SK-N-SH (cell line): ENCODE results near the gene QSOX1. TPM values are rescaled to one million over a fixed set of nuclear protein-coding genes. Genes with fewer than 3 reads are reported as not detected.

Experiments used
- CTCF ChIA-PET: fragments of 300-600, 350-600 bp; formaldehyde crosslinking; extraction: SDS; loops from one replicate; lab custom pipeline; 2021; lab: Yijun Ruan, JAX
- POLR2A ChIA-PET: fragments of 350-600 bp; sonication (Branson Sonifier 250); formaldehyde crosslinking; extraction: SDS; loops from one replicate; lab custom pipeline; 2020; ENCODE audit warnings: antibody characterized with exemption, inconsistent platforms; lab: Yijun Ruan, JAX
- DNase-seq: peaks from one replicate; pipeline ENCODE4 v3.0.0; 2012
- H2AFZ ChIP-seq: fragments of 200-600 bp; sonication (generic); 2 replicates; pipeline ENCODE4 v1.8.1; 2016; ENCODE audit warnings: antibody characterized with exemption, mild to moderate bottlenecking, low read depth
- H3F3A ChIP-seq: fragments of 200-600 bp; sonication (generic); replicated peaks from 2 replicates; pipeline ENCODE3; 2016; ENCODE audit warnings: antibody characterized with exemption, mild to moderate bottlenecking; ENCODE audit not compliant: insufficient read depth
- H3K27ac ChIP-seq, 2 experiments: fragments of 200-500 bp in 1 of 2; fragments of 200-600 bp in 1 of 2; sonication (Bioruptor generic) in 1 of 2; sonication (generic), shearing (Covaris generic) in 1 of 2; 2 replicates each; pipeline versions ENCODE4 v1.5.1 to v1.6.1; 2014 to 2016; ENCODE audit warnings: low read depth in 2 of 2, inconsistent platforms in 1 of 2, low read length in 1 of 2, mild to moderate bottlenecking in 1 of 2, mixed read lengths in 1 of 2
- H3K27me3 ChIP-seq: fragments of 200-600 bp; sonication (generic), shearing (Covaris generic); 2 replicates; pipeline ENCODE4 v1.6.1; 2016; ENCODE audit warnings: mixed run types; ENCODE audit not compliant: insufficient read depth
- H3K36me3 ChIP-seq, 2 experiments: fragments of 200-500 bp in 1 of 2; fragments of 200-600 bp in 1 of 2; sonication (Bioruptor generic) in 1 of 2; sonication (generic) in 1 of 2; replicated peaks in 1 of 2; 2 replicates each; pipeline versions ENCODE3 to v1.5.1; 2014 to 2016; ENCODE audit warnings: low read length in 1 of 2, mild to moderate bottlenecking in 1 of 2; ENCODE audit not compliant: insufficient read depth in 2 of 2, control insufficient read depth in 1 of 2
- H3K4me1 ChIP-seq, 2 experiments: fragments of 200-500 bp in 1 of 2; fragments of 200-600 bp in 1 of 2; sonication (Bioruptor generic) in 1 of 2; sonication (generic), shearing (Covaris generic) in 1 of 2; 2 replicates each; pipeline versions ENCODE4 v1.5.1 to v1.6.1; 2014 to 2016; ENCODE audit warnings: low read depth in 1 of 2, low read length in 1 of 2, mixed run types in 1 of 2; ENCODE audit not compliant: insufficient read depth in 2 of 2, control insufficient read depth in 1 of 2
- H3K4me2 ChIP-seq: fragments of 200-600 bp; sonication (generic), shearing (Covaris generic); 2 replicates; pipeline ENCODE4 v1.6.1; 2017; ENCODE audit warnings: mixed run types
- H3K4me3 ChIP-seq, 2 experiments: fragments of 200-500 bp in 1 of 2; fragments of 200-600 bp in 1 of 2; sonication (Bioruptor generic) in 1 of 2; sonication (generic), shearing (Covaris generic) in 1 of 2; 2 replicates each; pipeline versions ENCODE4 v1.5.1 to v1.8.1; 2014 to 2016; ENCODE audit warnings: low read depth in 2 of 2, inconsistent platforms in 1 of 2, low read length in 1 of 2, mild to moderate bottlenecking in 1 of 2, mixed read lengths in 1 of 2, moderate library complexity in 1 of 2
- H3K79me2 ChIP-seq: fragments of 200-600 bp; sonication (generic); 2 replicates; pipeline ENCODE4 v1.8.1; 2017; ENCODE audit warnings: mild to moderate bottlenecking; ENCODE audit not compliant: insufficient read depth
- H3K9ac ChIP-seq: fragments of 200-600 bp; sonication (generic); 2 replicates; pipeline ENCODE4 v1.6.1; 2017; ENCODE audit warnings: mixed run types
- H3K9me2 ChIP-seq: fragments of 200-600 bp; sonication (generic); 2 replicates; pipeline ENCODE4 v1.6.1; 2017; ENCODE audit warnings: mixed run types
- H3K9me3 ChIP-seq: fragments of 200-600 bp; sonication (generic); 2 replicates; pipeline ENCODE4 v1.6.1; 2017; ENCODE audit warnings: mixed run types, mild to moderate bottlenecking, moderate library complexity
- H4K20me1 ChIP-seq: fragments of 200-600 bp; sonication (generic); 2 replicates; pipeline ENCODE4 v1.6.1; 2017; ENCODE audit warnings: mild to moderate bottlenecking, mixed run types; ENCODE audit not compliant: insufficient read depth
- EP300 ChIP-seq, 2 experiments: IDR thresholded peaks; 2 replicates each; pipeline versions ENCODE4 v1.4.0 to v1.6.1; 2012; ENCODE audit warnings: borderline replicate concordance in 1 of 2, low read depth in 1 of 2, low read length in 1 of 2
- EZH2phosphoT487 ChIP-seq: fragments of 200-600 bp; sonication (generic); IDR thresholded peaks from 2 replicates; pipeline ENCODE4 v1.6.1; 2017; ENCODE audit warnings: low read depth, mixed run types, mild to moderate bottlenecking, antibody characterized with exemption, moderate library complexity, borderline replicate concordance
- GATA2 ChIP-seq: sonication (generic); formaldehyde crosslinking; IDR thresholded peaks from 2 replicates; pipeline ENCODE4 v1.5.0; 2020; ENCODE audit warnings: mild to moderate bottlenecking, missing genetic modification reagents
- JUND ChIP-seq: IDR thresholded peaks from 2 replicates; pipeline ENCODE4 v1.4.0; 2012
- MXI1 ChIP-seq: IDR thresholded peaks from 2 replicates; pipeline ENCODE4 v1.6.1; 2012; ENCODE audit warnings: mild to moderate bottlenecking, low read depth, low read length, improper control_type of control experiment
- POLR2AphosphoS5 ChIP-seq: IDR thresholded peaks from 2 replicates; pipeline ENCODE4 v1.6.1; 2012; ENCODE audit warnings: low read depth, low read length
- RAD21 ChIP-seq: IDR thresholded peaks from 2 replicates; pipeline ENCODE4 v1.6.1; 2012; ENCODE audit warnings: mild to moderate bottlenecking, low read length
- SIN3A ChIP-seq: IDR thresholded peaks from 2 replicates; pipeline ENCODE4 v1.6.1; 2012; ENCODE audit warnings: low read depth, mild to moderate bottlenecking, low read length, moderate library complexity, borderline replicate concordance
- SMC3 ChIP-seq: IDR thresholded peaks from 2 replicates; pipeline ENCODE4 v1.6.1; 2012; ENCODE audit warnings: low read depth, low read length, improper control_type of control experiment
- TAF1 ChIP-seq: IDR thresholded peaks from 2 replicates; pipeline ENCODE4 v1.6.1; 2012; ENCODE audit warnings: low read depth, mild to moderate bottlenecking, low read length, moderate library complexity, borderline replicate concordance
- TEAD4 ChIP-seq: IDR thresholded peaks from 2 replicates; pipeline ENCODE4 v1.4.0; 2012; ENCODE audit warnings: mild to moderate bottlenecking, borderline replicate concordance; ENCODE audit not compliant: insufficient read depth
- YY1 ChIP-seq: IDR thresholded peaks from 2 replicates; pipeline ENCODE4 v1.4.0; 2012; ENCODE audit warnings: low read depth, mild to moderate bottlenecking
- WGBS: methylation state at CpG from one replicate; pipeline ENCODE4 v1.1.6; 2017; ENCODE audit warnings: low lambda C conversion rate; 5-methylcytosine and 5-hydroxymethylcytosine counted together
- polyA plus RNA-seq, 3 experiments: library from polyadenylated mRNA; depleted of rRNA; stranded (reverse); fragments of >200 nt; gene quantifications; 2 replicates each; pipeline ENCODE4 v1.2.3, GENCODE V29; 2012
- TF ChIP-seq, protein P1 (sequence below): IDR thresholded peaks from 2 replicates; pipeline ENCODE4 v1.6.1; 2012; ENCODE audit warnings: mild to moderate bottlenecking, low read depth, low read length, moderate library complexity
- TF ChIP-seq, protein P2 (sequence below): fragments of 150-350 bp; IDR thresholded peaks from 2 replicates; pipeline ENCODE4 v1.6.1; 2016; ENCODE audit warnings: mild to moderate bottlenecking, low read depth, low read length
- TF ChIP-seq, protein P3 (sequence below): fragments of 150-350 bp; IDR thresholded peaks from 2 replicates; pipeline ENCODE4 v1.6.1; 2017; ENCODE audit warnings: antibody characterized with exemption, low read length, low read depth, borderline replicate concordance

QSOX1 gene
- polyA plus RNA-seq, 1 of the 3 experiments (the other 2 are of a cell fraction), result 359 TPM

DNA sequence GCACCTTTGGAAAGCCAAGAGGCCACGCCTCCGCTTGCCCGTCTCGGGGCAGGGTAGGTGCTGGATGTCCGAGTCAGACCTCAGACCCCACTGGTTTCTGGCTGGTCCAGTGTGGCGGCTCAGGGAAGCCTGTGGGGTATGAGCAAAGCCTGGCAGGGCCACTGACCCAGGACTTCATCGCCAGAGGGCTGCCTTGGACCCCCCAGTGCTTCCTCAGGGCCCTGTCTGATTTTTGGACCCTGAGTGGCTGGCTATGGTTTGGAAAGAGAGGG, 95.8 kb downstream of the QSOX1 start:
- Histone ChIP-seq H3K36me3 (no peaks in the 10 kb centered on the region), H3K79me2 (no peaks in the 10 kb centered on the region), H3K9me2 (no peaks in the 10 kb centered on the region), H3K4me1 (peaks cover 0 to 2% of the 10 kb centered on the region in 2 experiments; a peak in 1 of 4 replicates), H4K20me1 (no peaks in the 10 kb centered on the region), H3K4me3 (no peak overlapping the region), H2AFZ (no peak overlapping the region), H3F3A (no peaks in the 10 kb centered on the region), H3K4me2 (no peak overlapping the region), H3K9ac (no peak overlapping the region)
- CTCF ChIA-PET, result interaction anchor here (1.7 to 1.9 kb wide), 2 partner anchors 12 to 227 kb away, joined by 7 to 8 read pairs; no protein-coding TSS in a partner anchor
- POLR2A ChIA-PET, result no interaction called here
- TF ChIP-seq, protein P1, sequence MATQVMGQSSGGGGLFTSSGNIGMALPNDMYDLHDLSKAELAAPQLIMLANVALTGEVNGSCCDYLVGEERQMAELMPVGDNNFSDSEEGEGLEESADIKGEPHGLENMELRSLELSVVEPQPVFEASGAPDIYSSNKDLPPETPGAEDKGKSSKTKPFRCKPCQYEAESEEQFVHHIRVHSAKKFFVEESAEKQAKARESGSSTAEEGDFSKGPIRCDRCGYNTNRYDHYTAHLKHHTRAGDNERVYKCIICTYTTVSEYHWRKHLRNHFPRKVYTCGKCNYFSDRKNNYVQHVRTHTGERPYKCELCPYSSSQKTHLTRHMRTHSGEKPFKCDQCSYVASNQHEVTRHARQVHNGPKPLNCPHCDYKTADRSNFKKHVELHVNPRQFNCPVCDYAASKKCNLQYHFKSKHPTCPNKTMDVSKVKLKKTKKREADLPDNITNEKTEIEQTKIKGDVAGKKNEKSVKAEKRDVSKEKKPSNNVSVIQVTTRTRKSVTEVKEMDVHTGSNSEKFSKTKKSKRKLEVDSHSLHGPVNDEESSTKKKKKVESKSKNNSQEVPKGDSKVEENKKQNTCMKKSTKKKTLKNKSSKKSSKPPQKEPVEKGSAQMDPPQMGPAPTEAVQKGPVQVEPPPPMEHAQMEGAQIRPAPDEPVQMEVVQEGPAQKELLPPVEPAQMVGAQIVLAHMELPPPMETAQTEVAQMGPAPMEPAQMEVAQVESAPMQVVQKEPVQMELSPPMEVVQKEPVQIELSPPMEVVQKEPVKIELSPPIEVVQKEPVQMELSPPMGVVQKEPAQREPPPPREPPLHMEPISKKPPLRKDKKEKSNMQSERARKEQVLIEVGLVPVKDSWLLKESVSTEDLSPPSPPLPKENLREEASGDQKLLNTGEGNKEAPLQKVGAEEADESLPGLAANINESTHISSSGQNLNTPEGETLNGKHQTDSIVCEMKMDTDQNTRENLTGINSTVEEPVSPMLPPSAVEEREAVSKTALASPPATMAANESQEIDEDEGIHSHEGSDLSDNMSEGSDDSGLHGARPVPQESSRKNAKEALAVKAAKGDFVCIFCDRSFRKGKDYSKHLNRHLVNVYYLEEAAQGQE, result no peak
- TF ChIP-seq SMC3, result no peak
- no peak for TF ChIP-seq YY1
- no peak for TF ChIP-seq SIN3A
- no peak for TF ChIP-seq TEAD4
- TF ChIP-seq, protein P2, sequence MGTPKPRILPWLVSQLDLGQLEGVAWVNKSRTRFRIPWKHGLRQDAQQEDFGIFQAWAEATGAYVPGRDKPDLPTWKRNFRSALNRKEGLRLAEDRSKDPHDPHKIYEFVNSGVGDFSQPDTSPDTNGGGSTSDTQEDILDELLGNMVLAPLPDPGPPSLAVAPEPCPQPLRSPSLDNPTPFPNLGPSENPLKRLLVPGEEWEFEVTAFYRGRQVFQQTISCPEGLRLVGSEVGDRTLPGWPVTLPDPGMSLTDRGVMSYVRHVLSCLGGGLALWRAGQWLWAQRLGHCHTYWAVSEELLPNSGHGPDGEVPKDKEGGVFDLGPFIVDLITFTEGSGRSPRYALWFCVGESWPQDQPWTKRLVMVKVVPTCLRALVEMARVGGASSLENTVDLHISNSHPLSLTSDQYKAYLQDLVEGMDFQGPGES, result no peak
- no peak for TF ChIP-seq JUND
- no peak for TF ChIP-seq TAF1
- TF ChIP-seq POLR2AphosphoS5, result no peak
- TF ChIP-seq, protein P3, sequence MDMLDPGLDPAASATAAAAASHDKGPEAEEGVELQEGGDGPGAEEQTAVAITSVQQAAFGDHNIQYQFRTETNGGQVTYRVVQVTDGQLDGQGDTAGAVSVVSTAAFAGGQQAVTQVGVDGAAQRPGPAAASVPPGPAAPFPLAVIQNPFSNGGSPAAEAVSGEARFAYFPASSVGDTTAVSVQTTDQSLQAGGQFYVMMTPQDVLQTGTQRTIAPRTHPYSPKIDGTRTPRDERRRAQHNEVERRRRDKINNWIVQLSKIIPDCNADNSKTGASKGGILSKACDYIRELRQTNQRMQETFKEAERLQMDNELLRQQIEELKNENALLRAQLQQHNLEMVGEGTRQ, result no peak
- TF ChIP-seq RAD21, result no peak
- no peak for TF ChIP-seq EP300 (IDR thresholded peaks at IDR 0.05; ENCODE audit: borderline replicate concordance in 1 of 2, low read depth in 1 of 2, low read length in 1 of 2)
- no peak for TF ChIP-seq MXI1
- no peak for TF ChIP-seq EZH2phosphoT487
- TF ChIP-seq GATA2 (CRISPR knock-in tag), result no peak
- TF ChIP-seq, all 33 proteins: peak for 0
- no peak overlapping the region for H3K27ac ChIP-seq
- H3K27me3 ChIP-seq, result no peaks in the 10 kb centered on the region
- H3K9me3 ChIP-seq, result no peaks in the 10 kb centered on the region
- 56% methylated on average over 3 of the region's 7 CpGs for WGBS
- no peak for DNase-seq
